Hepatocyte (in vitro differentiated cells): ENCODE data around the gene C1orf21. TPM values are rescaled to one million over a fixed set of nuclear protein-coding genes. Genes with fewer than 3 reads are reported as not detected.

Source experiments
- DNase-seq: peaks from one replicate; pipeline ENCODE4 v3.0.0-alpha.2; 2016; ENCODE audit warnings: low spot score
- H2AFZ ChIP-seq: fragments of 200-600 bp; sonication (generic); 2 replicates; pipeline ENCODE4 v1.6.0; 2016; ENCODE audit warnings: antibody characterized with exemption, mild to moderate bottlenecking
- H3K27ac ChIP-seq: fragments of 200-600 bp; sonication (generic); 2 replicates; pipeline ENCODE4 v1.5.1; 2016; ENCODE audit warnings: mild to moderate bottlenecking
- H3K27me3 ChIP-seq: fragments of 200-600 bp; sonication (generic); 2 replicates; pipeline ENCODE4 v1.6.1; 2016
- H3K36me3 ChIP-seq: fragments of 200-600 bp; sonication (generic); replicated peaks from 2 replicates; pipeline ENCODE4 v1.5.1; 2016; ENCODE audit warnings: low read depth; ENCODE audit not compliant: insufficient read depth
- H3K4me1 ChIP-seq: fragments of 200-600 bp; sonication (generic); 2 replicates; pipeline ENCODE4 v1.5.1; 2016; ENCODE audit warnings: mild to moderate bottlenecking, moderate library complexity; ENCODE audit not compliant: insufficient read depth
- H3K4me2 ChIP-seq: fragments of 200-600 bp; sonication (generic); 2 replicates; pipeline ENCODE4 v1.6.0; 2016
- H3K4me3 ChIP-seq: fragments of 200-600 bp; sonication (generic); 2 replicates; pipeline ENCODE4 v1.5.1; 2016; ENCODE audit warnings: mild to moderate bottlenecking
- H3K79me2 ChIP-seq: fragments of 200-600 bp; sonication (generic); 2 replicates; pipeline ENCODE4 v1.6.0; 2017; ENCODE audit warnings: mild to moderate bottlenecking
- H3K9me2 ChIP-seq: fragments of 200-600 bp; sonication (generic); replicated peaks from 2 replicates; pipeline ENCODE4 v1.6.0; 2017; ENCODE audit warnings: mild to moderate bottlenecking; ENCODE audit not compliant: insufficient read depth
- H3K9me3 ChIP-seq: fragments of 200-600 bp; sonication (generic); 2 replicates; pipeline ENCODE4 v1.5.1; 2016; ENCODE audit warnings: low read depth, mild to moderate bottlenecking
- H4K20me1 ChIP-seq: fragments of 200-600 bp; sonication (generic); 2 replicates; pipeline ENCODE4 v1.6.0; 2016; ENCODE audit warnings: mild to moderate bottlenecking; ENCODE audit not compliant: insufficient read depth, poor library complexity, severe bottlenecking
- EZH2 ChIP-seq: fragments of 200-600 bp; sonication (generic); IDR thresholded peaks from 2 replicates; pipeline ENCODE4 v1.6.1; 2016; ENCODE audit warnings: antibody characterized with exemption, mild to moderate bottlenecking, borderline replicate concordance
- EZH2phosphoT487 ChIP-seq: fragments of 200-600 bp; sonication (generic); IDR thresholded peaks from one replicate; pipeline ENCODE4 v1.6.1; 2018; ENCODE audit warnings: antibody characterized with exemption, mild to moderate bottlenecking, low read depth, moderate library complexity; ENCODE audit not compliant: unreplicated experiment, severe bottlenecking
- WGBS: methylation state at CpG from one replicate; pipeline ENCODE4 v1.1.6; 2016; ENCODE audit warnings: low lambda C conversion rate; ENCODE audit errors: missing lambda C conversion rate; 5-methylcytosine and 5-hydroxymethylcytosine counted together
- polyA plus RNA-seq: library from polyadenylated mRNA; unstranded; fragments of >200 nt; fragmentation: Nextera tagmentation; extraction: Ambion mirVana; gene quantifications from 2 replicates; pipeline ENCODE4 v1.2.1, GENCODE V29; 2016
- total RNA-seq: library from RNA; depleted of rRNA; stranded (reverse); fragments of >200 nt; gene quantifications from 2 replicates; pipeline ENCODE4 v1.2.3, GENCODE V29; 2014
- TF ChIP-seq, protein P1 (sequence below): fragments of 200-600 bp; sonication (generic); IDR thresholded peaks from 2 replicates; pipeline ENCODE4 v1.5.1; 2016; ENCODE audit warnings: antibody characterized with exemption, mild to moderate bottlenecking; ENCODE audit not compliant: poor library complexity

C1orf21 gene
- total and polyA plus RNA-seq, 2 experiments from 2014 or later: 26.9 to 37.9 TPM

- peaks cover 15% of the 10 kb centered on the region for H3K4me1 ChIP-seq
- no peak overlapping the region for H3K4me3 ChIP-seq
- DNase-seq: peak; percentile 13
- H4K20me1 ChIP-seq: no peaks in the 10 kb centered on the region
- no peaks in the 10 kb centered on the region for H3K79me2 ChIP-seq
- H3K9me2 ChIP-seq: no peaks in the 10 kb centered on the region
- H3K9me3 ChIP-seq: no peaks in the 10 kb centered on the region
- H3K4me2 ChIP-seq: no peak overlapping the region
- no peak overlapping the region for H3K27ac ChIP-seq
- no peaks in the 10 kb centered on the region for H3K27me3 ChIP-seq
- H3K36me3 ChIP-seq: no peaks in the 10 kb centered on the region
- no peak overlapping the region for H2AFZ ChIP-seq
- 77% methylated on average over 7 of the region's 7 CpGs for WGBS
- TF ChIP-seq EZH2: no peak
Observed at GRCh38 chr1:184595596-184595995, 208.8 kb downstream of the C1orf21 start.

DNA sequence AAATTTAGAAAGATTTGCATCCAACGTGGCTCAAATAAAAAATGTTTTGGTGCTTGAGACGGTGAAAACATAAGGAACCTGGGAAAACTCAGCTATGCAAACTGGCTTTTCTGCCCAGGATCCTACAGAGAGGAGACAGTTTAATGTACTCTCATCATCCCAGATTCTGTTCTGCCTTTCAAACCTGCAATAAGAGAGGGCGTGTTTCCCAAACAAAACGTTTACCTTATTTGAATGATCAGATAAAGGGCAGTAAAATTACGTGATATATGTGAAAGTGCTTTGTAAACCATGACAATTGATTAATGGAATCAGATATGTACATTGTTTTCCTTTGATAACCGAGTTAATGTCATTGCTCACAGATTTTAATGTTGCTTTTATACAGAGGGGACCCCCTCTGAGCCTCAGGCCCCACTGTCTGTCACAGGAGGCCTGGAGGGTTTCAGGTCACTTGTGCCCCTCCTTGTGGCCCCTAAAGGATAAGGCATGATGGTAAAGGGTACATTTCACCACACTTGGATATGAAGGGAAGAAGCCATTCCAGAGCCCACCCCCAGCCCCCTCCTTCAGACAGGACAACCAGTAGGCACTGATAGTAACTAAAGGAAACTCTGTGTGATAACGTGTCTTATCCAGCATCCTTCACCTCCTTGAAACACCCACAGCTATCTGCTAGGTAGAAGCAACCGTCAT lies 210.3 kb downstream of the C1orf21 start:
- Histone ChIP-seq H2AFZ (no peak overlapping the region), H3K4me1 (peaks cover 11% of the 10 kb centered on the region), H3K36me3 (no peaks in the 10 kb centered on the region), H3K4me2 (peak overlapping the region; percentile 35), H3K27ac (no peak overlapping the region), H3K79me2 (no peaks in the 10 kb centered on the region), H3K9me3 (no peaks in the 10 kb centered on the region), H4K20me1 (no peaks in the 10 kb centered on the region), H3K4me3 (no peak overlapping the region), H3K9me2 (no peaks in the 10 kb centered on the region), H3K27me3 (no peaks in the 10 kb centered on the region)
- TF ChIP-seq EZH2: no peak
- TF ChIP-seq EZH2phosphoT487: no peak
- TF ChIP-seq, protein P1, sequence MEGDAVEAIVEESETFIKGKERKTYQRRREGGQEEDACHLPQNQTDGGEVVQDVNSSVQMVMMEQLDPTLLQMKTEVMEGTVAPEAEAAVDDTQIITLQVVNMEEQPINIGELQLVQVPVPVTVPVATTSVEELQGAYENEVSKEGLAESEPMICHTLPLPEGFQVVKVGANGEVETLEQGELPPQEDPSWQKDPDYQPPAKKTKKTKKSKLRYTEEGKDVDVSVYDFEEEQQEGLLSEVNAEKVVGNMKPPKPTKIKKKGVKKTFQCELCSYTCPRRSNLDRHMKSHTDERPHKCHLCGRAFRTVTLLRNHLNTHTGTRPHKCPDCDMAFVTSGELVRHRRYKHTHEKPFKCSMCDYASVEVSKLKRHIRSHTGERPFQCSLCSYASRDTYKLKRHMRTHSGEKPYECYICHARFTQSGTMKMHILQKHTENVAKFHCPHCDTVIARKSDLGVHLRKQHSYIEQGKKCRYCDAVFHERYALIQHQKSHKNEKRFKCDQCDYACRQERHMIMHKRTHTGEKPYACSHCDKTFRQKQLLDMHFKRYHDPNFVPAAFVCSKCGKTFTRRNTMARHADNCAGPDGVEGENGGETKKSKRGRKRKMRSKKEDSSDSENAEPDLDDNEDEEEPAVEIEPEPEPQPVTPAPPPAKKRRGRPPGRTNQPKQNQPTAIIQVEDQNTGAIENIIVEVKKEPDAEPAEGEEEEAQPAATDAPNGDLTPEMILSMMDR: no peak
- DNase-seq: no peak
- WGBS: 68% methylated on average over 8 of the region's 8 CpGs

DNA sequence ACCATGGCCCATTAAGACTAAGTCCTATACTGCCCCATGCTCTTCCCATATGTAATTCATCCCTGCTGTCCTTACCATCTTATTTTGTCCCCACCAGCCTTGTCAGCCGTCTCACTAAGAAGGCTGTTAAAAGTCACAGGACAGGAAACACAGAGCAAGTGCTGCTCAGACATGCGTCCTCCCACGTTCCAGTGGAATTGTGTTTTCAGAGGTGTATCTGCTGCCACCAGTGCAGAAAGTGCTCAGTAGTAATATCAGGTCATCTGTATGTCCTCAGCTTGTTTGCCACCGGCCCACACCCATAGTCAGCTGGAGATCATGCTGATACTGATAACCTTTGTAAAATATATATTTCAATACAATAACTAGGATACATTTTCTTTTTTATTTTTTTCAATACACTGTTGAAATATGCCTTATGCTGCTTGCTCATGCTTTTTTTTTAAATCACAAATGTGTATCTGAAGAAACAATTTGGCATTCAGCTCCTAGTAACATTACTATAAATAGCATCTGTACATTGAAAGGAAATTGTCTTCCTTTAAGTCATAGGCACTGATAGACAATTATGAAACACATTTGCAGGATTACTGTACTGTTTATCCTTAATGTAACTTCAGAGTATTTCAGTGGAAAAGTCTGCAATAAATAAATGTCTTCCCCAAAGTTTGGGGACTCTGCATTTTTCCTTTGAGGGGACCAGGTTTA lies 211.0 kb downstream of the C1orf21 start:
- Histone ChIP-seq H3K79me2 (no peaks in the 10 kb centered on the region), H4K20me1 (no peaks in the 10 kb centered on the region), H3K4me2 (peak overlapping the region; percentile 35), H3K9me3 (no peaks in the 10 kb centered on the region), H3K4me3 (no peak overlapping the region), H2AFZ (no peak overlapping the region), H3K36me3 (no peaks in the 10 kb centered on the region), H3K4me1 (peaks cover 11% of the 10 kb centered on the region), H3K27ac (no peak overlapping the region), H3K27me3 (no peaks in the 10 kb centered on the region), H3K9me2 (no peaks in the 10 kb centered on the region)
- no peak for DNase-seq
- 49% methylated on average over 4 of the region's 4 CpGs for WGBS
- TF ChIP-seq, protein P1: no peak

- Histone ChIP-seq H3K9me2 (no peaks in the 10 kb centered on the region), H3K79me2 (no peaks in the 10 kb centered on the region), H3K9me3 (no peaks in the 10 kb centered on the region), H2AFZ (no peak overlapping the region), H3K27ac (no peak overlapping the region), H3K4me1 (peaks cover 11% of the 10 kb centered on the region), H3K4me2 (no peak overlapping the region), H3K27me3 (no peaks in the 10 kb centered on the region), H3K36me3 (no peaks in the 10 kb centered on the region), H3K4me3 (no peak overlapping the region), H4K20me1 (no peaks in the 10 kb centered on the region)
- no peak for DNase-seq
- 91% methylated on average over 6 of the region's 6 CpGs for WGBS
- TF ChIP-seq EZH2 (no peak), EZH2phosphoT487 (no peak)
- TF ChIP-seq, protein P1: no peak
Observed at GRCh38 chr1:184598403-184599193, 211.8 kb downstream of the C1orf21 start.
